Fibroblast of lung (primary cell): ENCODE measurements around the gene CERK.

Source experiments
- CTCF ChIP-seq, 2 donors: IDR thresholded peaks in 1 of 2; conservative IDR thresholded peaks in 1 of 2; 1 replicate in 1 of 2; 2 replicates in 1 of 2; pipeline ENCODE4 v1.5.1; 2011 to 2012; ENCODE audit warnings: low read length in 2 of 2, control low read depth in 1 of 2, inconsistent platforms in 1 of 2, low read depth in 1 of 2, mild to moderate bottlenecking in 1 of 2
- EZH2 ChIP-seq: IDR thresholded peaks from 2 replicates; pipeline ENCODE4 v1.5.1; 2012; ENCODE audit warnings: low read length, control low read depth, mild to moderate bottlenecking; ENCODE audit errors: missing control alignments

GRCh38 chr22:46666577-46667244, 71.3 kb downstream of the CERK start:
- TF ChIP-seq EZH2 (no peak), CTCF (conservative IDR thresholded peaks at IDR 0.05 in 1 of 2, IDR thresholded peaks at IDR 0.05 in 1 of 2; ENCODE audit: low read depth in 1 of 2, low read length in 2 of 2) (no peak)
